B cell (primary cell): ENCODE data around the gene CDHR5.

Experiments used
- EZH2 ChIP-seq: IDR thresholded peaks from 2 replicates; pipeline ENCODE4 v1.6.1; 2012; ENCODE audit warnings: borderline replicate concordance, low read depth, mild to moderate bottlenecking, moderate library complexity, low read length; ENCODE audit not compliant: insufficient read depth, poor library complexity, severe bottlenecking
- TF ChIP-seq, protein P1 (sequence below): fragments of 200-600 bp; IDR thresholded peaks from one replicate; pipeline ENCODE4 v1.8.0; 2022; ENCODE audit warnings: antibody characterized with exemption, mild to moderate bottlenecking

- TF ChIP-seq EZH2: no peak
- TF ChIP-seq, protein P1, sequence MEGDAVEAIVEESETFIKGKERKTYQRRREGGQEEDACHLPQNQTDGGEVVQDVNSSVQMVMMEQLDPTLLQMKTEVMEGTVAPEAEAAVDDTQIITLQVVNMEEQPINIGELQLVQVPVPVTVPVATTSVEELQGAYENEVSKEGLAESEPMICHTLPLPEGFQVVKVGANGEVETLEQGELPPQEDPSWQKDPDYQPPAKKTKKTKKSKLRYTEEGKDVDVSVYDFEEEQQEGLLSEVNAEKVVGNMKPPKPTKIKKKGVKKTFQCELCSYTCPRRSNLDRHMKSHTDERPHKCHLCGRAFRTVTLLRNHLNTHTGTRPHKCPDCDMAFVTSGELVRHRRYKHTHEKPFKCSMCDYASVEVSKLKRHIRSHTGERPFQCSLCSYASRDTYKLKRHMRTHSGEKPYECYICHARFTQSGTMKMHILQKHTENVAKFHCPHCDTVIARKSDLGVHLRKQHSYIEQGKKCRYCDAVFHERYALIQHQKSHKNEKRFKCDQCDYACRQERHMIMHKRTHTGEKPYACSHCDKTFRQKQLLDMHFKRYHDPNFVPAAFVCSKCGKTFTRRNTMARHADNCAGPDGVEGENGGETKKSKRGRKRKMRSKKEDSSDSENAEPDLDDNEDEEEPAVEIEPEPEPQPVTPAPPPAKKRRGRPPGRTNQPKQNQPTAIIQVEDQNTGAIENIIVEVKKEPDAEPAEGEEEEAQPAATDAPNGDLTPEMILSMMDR: no peak
Observed at GRCh38 chr11:626475-627307, 1.9 kb upstream of the CDHR5 start, which contains the start of gene SCT.
